GM12892 (cell line): ENCODE measurements around the gene SLC37A1.

Experiments used
- POLR2A ChIP-seq: IDR thresholded peaks from 2 replicates; pipeline ENCODE4 v1.6.1; 2011; ENCODE audit warnings: low read depth, low read length, control low read depth
- POLR2AphosphoS5 ChIP-seq: IDR thresholded peaks from 2 replicates; pipeline ENCODE4 v1.6.1; 2011; ENCODE audit warnings: low read depth, low read length, control low read depth
- TAF1 ChIP-seq: IDR thresholded peaks from 2 replicates; pipeline ENCODE4 v1.6.1; 2011; ENCODE audit warnings: low read depth, mild to moderate bottlenecking, control low read depth, low read length, borderline replicate concordance

DNA sequence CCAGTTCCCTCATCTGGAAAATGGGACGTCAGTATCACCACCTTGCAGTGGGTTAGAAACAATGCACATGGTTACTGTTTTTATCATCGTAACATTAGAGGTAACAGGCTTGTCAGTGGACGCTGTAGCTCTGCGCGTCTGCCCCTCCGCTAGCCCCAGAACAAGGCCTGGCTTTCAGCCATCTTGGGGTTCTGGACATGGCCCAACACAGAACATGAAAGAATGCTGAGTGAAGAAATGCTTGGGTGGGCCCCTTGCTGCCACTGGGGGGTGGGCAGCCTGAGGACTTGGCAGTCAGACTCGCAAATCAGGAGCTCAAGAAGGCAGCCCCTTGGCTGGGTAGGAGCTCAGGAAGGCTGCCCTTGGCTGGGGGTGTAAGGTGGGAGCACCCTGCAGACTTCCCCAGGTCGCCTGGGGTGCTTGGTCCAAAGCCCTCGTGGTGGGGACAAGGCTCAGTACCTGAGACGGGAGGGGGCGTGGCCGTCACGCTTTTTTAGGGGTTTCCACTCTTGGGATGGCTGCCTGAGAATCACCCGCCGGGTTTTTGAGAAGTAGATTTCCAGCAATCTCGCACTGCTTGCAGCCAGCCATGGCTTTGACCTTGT is 51.7 kb downstream of the SLC37A1 start:
- TF ChIP-seq POLR2A (no peak), TAF1 (no peak), POLR2AphosphoS5 (no peak)
